Naive thymus-derived CD4-positive, alpha-beta T cell (primary cell): ENCODE measurements around the gene CXCL13. TPM values are rescaled to one million over a fixed set of nuclear protein-coding genes. Genes with fewer than 3 reads are reported as not detected.
A peak's percentile ranks its signal among the peaks of the same experiment; 100 is the strongest.

Experiments used
- ATAC-seq: fragments of 150-1000 bp; cut with Tn5 transposase; 2 replicates; pipeline ENCODE4 v1.10.0; 2021; ENCODE audit warnings: mild to moderate bottlenecking, moderate library complexity
- CTCF ChIA-PET: fragments of 350-600 bp; sonication (Branson Sonifier 250); formaldehyde crosslinking; loops from one replicate; lab custom pipeline; 2021; ENCODE audit warnings: antibody characterized with exemption; lab: Charles Lee
- POLR2A ChIA-PET: fragments of 350-600 bp; sonication (Branson Sonifier 250); formaldehyde crosslinking; loops from one replicate; lab custom pipeline; 2021; ENCODE audit warnings: antibody characterized with exemption, inconsistent platforms; lab: Charles Lee
- DNase-seq, 9 donors: peaks; one replicate each; pipeline versions ENCODE4 v3.0.0 to v3.0.0-alpha.2; 2020 to 2022; ENCODE audit warnings: mixed read lengths in 1 of 9
- H3K27ac ChIP-seq: one replicate; pipeline ENCODE4 v1.7.0; 2013; ENCODE audit warnings: mild to moderate bottlenecking, low read depth, low read length, moderate library complexity
- H3K27me3 ChIP-seq, 2 donors: one replicate each; pipeline ENCODE4 v1.7.0; 2013; ENCODE audit warnings: low read length in 2 of 2, mild to moderate bottlenecking in 2 of 2, moderate library complexity in 2 of 2; ENCODE audit not compliant: control insufficient read depth in 2 of 2, insufficient read depth in 2 of 2
- H3K36me3 ChIP-seq, 3 experiments: 1 replicate in 2 of 3; 2 replicates in 1 of 3; pipeline ENCODE4 v1.7.0; 2013; ENCODE audit warnings: low read length in 3 of 3, mild to moderate bottlenecking in 3 of 3, moderate library complexity in 1 of 3; ENCODE audit not compliant: insufficient read depth in 3 of 3, control insufficient read depth in 2 of 3
- H3K4me1 ChIP-seq, 2 donors: one replicate each; pipeline ENCODE4 v1.7.0; 2013; ENCODE audit warnings: low read length in 2 of 2, mild to moderate bottlenecking in 2 of 2, moderate library complexity in 1 of 2; ENCODE audit not compliant: control insufficient read depth in 2 of 2, insufficient read depth in 2 of 2
- H3K4me3 ChIP-seq: 2 replicates; pipeline ENCODE4 v1.7.0; 2013; ENCODE audit warnings: mild to moderate bottlenecking, low read length
- H3K9me3 ChIP-seq, 3 experiments: 1 replicate in 2 of 3; 2 replicates in 1 of 3; pipeline ENCODE4 v1.7.0; 2013; ENCODE audit warnings: low read length in 3 of 3; ENCODE audit not compliant: control insufficient read depth in 2 of 3
- H3K27ac Mint-ChIP-seq, 9 donors: one replicate each; pipeline ENCODE4 v1.8.0; 2020 to 2022; ENCODE audit warnings: mixed read lengths in 9 of 9, mild to moderate bottlenecking in 8 of 9, moderate library complexity in 5 of 9, inconsistent platforms in 2 of 9
- H3K27me3 Mint-ChIP-seq, 5 donors: one replicate each; pipeline ENCODE4 v1.8.0; 2021 to 2022; ENCODE audit warnings: mixed read lengths in 5 of 5, mild to moderate bottlenecking in 1 of 5
- H3K36me3 Mint-ChIP-seq, 5 donors: one replicate each; pipeline ENCODE4 v1.8.0; 2020 to 2022; ENCODE audit warnings: mixed read lengths in 5 of 5, mild to moderate bottlenecking in 3 of 5, inconsistent platforms in 1 of 5
- H3K4me1 Mint-ChIP-seq, 7 donors: one replicate each; pipeline ENCODE4 v1.8.0; 2020 to 2022; ENCODE audit warnings: mixed read lengths in 7 of 7, mild to moderate bottlenecking in 3 of 7, inconsistent platforms in 1 of 7
- H3K4me3 Mint-ChIP-seq, 10 donors: one replicate each; pipeline ENCODE4 v1.8.0; 2020 to 2022; ENCODE audit warnings: mild to moderate bottlenecking in 10 of 10, mixed read lengths in 10 of 10, moderate library complexity in 6 of 10, inconsistent platforms in 2 of 10
- H3K9me3 Mint-ChIP-seq, 11 donors: one replicate each; pipeline ENCODE4 v1.8.0; 2020 to 2022; ENCODE audit warnings: mixed read lengths in 11 of 11, mild to moderate bottlenecking in 4 of 11, inconsistent platforms in 1 of 11, moderate library complexity in 1 of 11
- intact Hi-C, 2 donors: fragments of 100-400 bp; cut with micrococcal nuclease; formaldehyde crosslinking; loops; one replicate each; pipeline ENCODE4 v1.15.1; 2023
- polyA plus RNA-seq, 2 donors: library from polyadenylated mRNA; unstranded; fragments of 300-500 nt; fragmentation: Illumina TruSeq; gene quantifications; one replicate each; pipeline ENCODE4 v1.2.3, GENCODE V29; 2021
- total RNA-seq, 6 experiments: library from RNA in 5 of 6; stranded (reverse) in 5 of 6; gene quantifications; 1 replicate in 5 of 6; 2 replicates in 1 of 6; pipeline ENCODE4 v1.2.3 and lab custom pipeline; 2021 to 2026

Gene CXCL13
- total and polyA plus RNA-seq, 7 experiments from 2014 or later, result 0.56 TPM; not detected in 6

DNA sequence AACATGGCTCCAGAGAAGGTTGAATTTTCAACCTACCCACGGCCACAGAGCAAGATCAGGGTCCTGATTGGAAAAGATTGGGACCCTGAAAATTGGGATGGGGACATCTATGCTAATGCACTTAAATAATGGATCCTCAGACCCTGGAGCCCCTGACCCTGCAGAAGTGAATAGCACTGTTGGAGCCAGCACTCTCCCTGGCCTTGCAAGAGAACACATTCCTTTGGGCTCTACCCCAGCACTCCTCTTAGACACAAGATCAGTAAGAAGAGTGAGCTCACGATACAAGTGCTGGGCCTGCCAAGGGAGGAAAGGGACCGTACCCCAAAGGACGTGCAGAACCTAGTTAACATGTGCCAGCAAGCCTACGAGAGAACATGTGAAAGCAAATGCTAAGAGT is 19.9 kb downstream of the CXCL13 start:
- ATAC-seq (no peak), DNase-seq (no peak)
- no peaks in the 10 kb centered on the region for H3K36me3 Mint-ChIP-seq
- CTCF ChIA-PET, result no interaction called here
- H3K36me3 ChIP-seq, result no peaks in the 10 kb centered on the region
- H3K27ac ChIP-seq, result no peak overlapping the region
- peaks cover 0 to 11% (median 4%) of the 10 kb centered on the region in 5 donors for H3K27me3 Mint-ChIP-seq
- H3K27ac Mint-ChIP-seq, result no peak overlapping the region
- H3K9me3 ChIP-seq, result no peaks in the 10 kb centered on the region
- POLR2A ChIA-PET, result interaction anchor here (0.5 kb wide), 1 partner anchor 16 kb away, joined by 3 read pairs; no protein-coding TSS in a partner anchor
- peaks cover 3 to 15% (median 7%) of the 10 kb centered on the region in 7 donors for H3K4me1 Mint-ChIP-seq
- H3K4me1 ChIP-seq, result peaks cover 0 to 5% of the 10 kb centered on the region in 2 donors
- H3K4me3 ChIP-seq, result no peak overlapping the region
- H3K4me3 Mint-ChIP-seq, result no peak overlapping the region
- intact Hi-C loops, result loop anchor here in 1 of 2 donors (10.0 kb wide), 1 partner anchor 1959 kb away; no protein-coding TSS in a partner anchor
- H3K27me3 ChIP-seq, result no peaks in the 10 kb centered on the region
- H3K9me3 Mint-ChIP-seq, result no peaks in the 10 kb centered on the region

DNA sequence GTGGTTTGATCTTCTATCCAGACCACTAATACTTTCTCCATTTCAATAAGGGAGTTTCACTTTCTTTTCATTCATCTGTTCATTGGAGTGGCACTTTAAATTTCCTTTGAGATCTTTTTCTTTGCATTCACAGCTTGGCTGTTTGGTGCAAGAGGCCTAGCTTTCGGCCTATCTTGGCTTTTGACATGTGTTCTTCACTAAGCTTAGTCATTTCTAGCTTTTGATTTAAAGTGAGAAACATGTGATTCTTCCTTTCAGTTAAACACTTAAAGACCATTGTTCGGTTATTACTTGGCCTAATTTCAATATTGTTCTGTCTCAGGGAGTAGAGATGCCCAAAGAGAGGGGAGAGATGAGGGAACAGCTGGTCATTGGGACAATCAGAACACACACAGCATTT is 24.3 kb downstream of the CXCL13 start:
- Mint-ChIP-seq H3K4me1 (peaks cover 3 to 17% (median 7%) of the 10 kb centered on the region in 7 donors), H3K27ac (peak overlapping the region in 4 of 9 donors; percentile 3 to 37 (median 18)), H3K4me3 (peak overlapping the region in 5 of 10 donors; percentile 2 to 45 (median 32)), H3K9me3 (peaks cover 0 to 6% (median 0%) of the 10 kb centered on the region in 11 donors), H3K27me3 (no peaks in the 10 kb centered on the region), H3K36me3 (no peaks in the 10 kb centered on the region)
- H3K27ac ChIP-seq, result no peak overlapping the region
- intact Hi-C loops, result loop anchor here in 1 of 2 donors (10.0 kb wide), 1 partner anchor 1955 kb away; no protein-coding TSS in a partner anchor
- DNase-seq (no peak), ATAC-seq (no peak)
- peaks cover 0 to 5% of the 10 kb centered on the region in 2 donors for H3K4me1 ChIP-seq
- POLR2A ChIA-PET, result no interaction called here
- H3K27me3 ChIP-seq, result no peaks in the 10 kb centered on the region
- no peak overlapping the region for H3K4me3 ChIP-seq
- CTCF ChIA-PET, result no interaction called here
- H3K9me3 ChIP-seq, result no peaks in the 10 kb centered on the region
- no peaks in the 10 kb centered on the region for H3K36me3 ChIP-seq

DNA sequence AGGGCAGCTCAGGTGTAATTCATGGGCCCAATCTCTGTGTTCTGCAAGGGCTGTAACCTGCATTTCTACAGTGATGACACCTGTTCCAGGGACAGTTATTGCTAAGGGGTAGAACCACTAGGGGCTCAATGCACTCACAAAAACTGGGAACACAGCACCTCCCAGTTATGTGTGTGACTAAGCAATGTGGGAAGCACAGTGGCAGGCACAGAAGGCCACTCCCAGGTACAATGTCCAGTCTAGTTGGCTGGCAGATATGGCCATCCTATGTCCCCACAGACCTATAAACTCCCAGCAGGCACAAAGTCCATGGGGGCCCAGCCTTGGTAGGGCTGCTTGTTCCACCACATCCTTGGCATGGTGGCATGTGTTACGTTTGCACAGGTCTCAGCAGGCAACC is 25.7 kb downstream of the CXCL13 start:
- ChIA-PET POLR2A (no interaction called here), CTCF (no interaction called here)
- H3K27ac Mint-ChIP-seq, result no peak overlapping the region
- no peak for DNase-seq
- intact Hi-C loops, result no loop called here
- Histone ChIP-seq H3K27ac (no peak overlapping the region), H3K36me3 (no peaks in the 10 kb centered on the region), H3K27me3 (no peaks in the 10 kb centered on the region), H3K4me3 (no peak overlapping the region), H3K4me1 (peaks cover 0 to 5% of the 10 kb centered on the region in 2 donors), H3K9me3 (no peaks in the 10 kb centered on the region)
- ATAC-seq, result no peak
- H3K27me3 Mint-ChIP-seq, result no peaks in the 10 kb centered on the region
- no peak overlapping the region for H3K4me3 Mint-ChIP-seq
- H3K9me3 Mint-ChIP-seq, result peaks cover 0 to 8% (median 0%) of the 10 kb centered on the region in 11 donors
- H3K4me1 Mint-ChIP-seq, result peaks cover 3 to 17% (median 7%) of the 10 kb centered on the region in 7 donors
- no peaks in the 10 kb centered on the region for H3K36me3 Mint-ChIP-seq

DNA sequence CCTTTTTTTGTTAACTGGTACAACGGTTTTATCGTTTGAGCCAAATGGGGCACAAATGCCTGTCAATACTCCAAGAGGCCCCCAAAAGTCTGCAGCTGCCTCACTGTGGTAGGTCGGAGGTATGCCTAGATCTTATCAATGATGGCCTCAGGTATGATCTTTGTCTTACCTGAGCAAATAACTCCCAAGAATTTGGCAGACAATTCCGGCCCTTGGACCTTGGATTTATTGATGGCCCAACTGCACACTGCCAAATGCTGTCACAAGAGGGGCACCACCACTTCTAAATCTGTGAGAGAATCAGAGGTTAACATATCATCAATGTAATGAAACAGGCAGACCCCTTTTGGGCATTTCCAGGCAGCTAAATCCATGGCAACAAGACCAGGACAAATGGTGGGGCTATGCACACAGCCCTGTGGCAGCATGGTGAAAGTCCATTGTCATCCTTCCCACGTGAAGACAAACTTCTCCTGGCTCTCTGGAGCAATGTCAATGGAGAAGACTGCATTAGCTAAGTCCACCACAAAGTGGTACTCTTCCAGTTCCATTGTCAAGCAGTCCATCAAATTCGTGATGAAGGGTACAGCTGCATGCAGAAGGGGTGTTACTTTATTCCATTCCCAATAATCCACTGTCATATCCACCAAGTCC is 28.6 kb downstream of the CXCL13 start:
- no peak overlapping the region for H3K27ac Mint-ChIP-seq
- peaks cover 0 to 2% (median 0%) of the 10 kb centered on the region in 5 donors for H3K36me3 Mint-ChIP-seq
- peaks cover 0 to 21% (median 1%) of the 10 kb centered on the region in 11 donors for H3K9me3 Mint-ChIP-seq
- Histone ChIP-seq H3K4me1 (peaks cover 0 to 5% of the 10 kb centered on the region in 2 donors), H3K4me3 (no peak overlapping the region), H3K36me3 (no peaks in the 10 kb centered on the region), H3K9me3 (no peaks in the 10 kb centered on the region), H3K27ac (no peak overlapping the region), H3K27me3 (no peaks in the 10 kb centered on the region)
- no peak for ATAC-seq
- no peak for DNase-seq
- CTCF ChIA-PET, result no interaction called here
- peaks cover 3 to 19% (median 7%) of the 10 kb centered on the region in 7 donors for H3K4me1 Mint-ChIP-seq
- H3K4me3 Mint-ChIP-seq, result no peak overlapping the region
- POLR2A ChIA-PET, result no interaction called here
- intact Hi-C loops, result no loop called here
- peaks cover 0 to 3% (median 0%) of the 10 kb centered on the region in 5 donors for H3K27me3 Mint-ChIP-seq

DNA sequence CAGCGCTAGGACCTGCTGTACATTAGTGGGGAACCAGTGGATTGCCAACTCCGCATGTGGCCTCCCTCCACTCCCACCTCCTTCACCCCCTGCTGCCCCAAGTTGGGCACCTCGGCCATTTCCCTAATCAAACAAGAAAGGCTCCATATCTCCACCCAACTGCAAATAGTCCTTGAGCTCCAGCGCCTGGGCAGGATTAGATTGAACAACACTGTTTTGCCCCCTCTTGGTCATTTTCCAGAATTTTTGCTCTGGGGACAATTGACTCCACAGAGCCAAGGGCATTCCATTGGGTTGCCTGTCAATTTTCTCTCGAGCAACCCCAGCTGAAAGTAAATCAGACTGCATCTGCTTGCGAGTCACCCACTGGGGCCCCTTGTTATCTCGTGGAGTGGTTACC is 29.6 kb downstream of the CXCL13 start:
- H3K9me3 Mint-ChIP-seq, result peaks cover 0 to 21% (median 1%) of the 10 kb centered on the region in 11 donors

DNA sequence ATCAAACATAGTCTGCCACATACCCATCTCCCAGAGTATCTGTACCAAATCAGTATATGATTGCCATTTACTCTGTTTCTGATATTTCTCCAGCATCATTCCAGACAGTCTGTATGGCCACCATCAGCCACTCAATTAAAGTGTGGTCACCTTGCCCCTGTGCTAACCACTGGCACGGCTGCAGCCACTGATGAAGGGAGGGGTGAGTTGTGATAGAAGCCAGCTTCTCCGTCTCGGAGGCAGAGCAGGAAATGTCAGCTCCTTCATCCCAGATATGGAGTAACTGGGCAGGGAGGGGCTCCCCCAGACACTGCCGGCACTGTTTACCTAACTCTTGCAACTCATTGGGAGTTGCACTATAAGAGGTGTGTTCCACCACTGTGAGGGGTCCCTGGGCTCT is 30.3 kb downstream of the CXCL13 start:
- DNase-seq, result no peak
- intact Hi-C loops, result no loop called here
- ChIA-PET CTCF (no interaction called here), POLR2A (no interaction called here)
- H3K9me3 ChIP-seq, result no peaks in the 10 kb centered on the region
- Mint-ChIP-seq H3K36me3 (peaks cover 0 to 2% (median 0%) of the 10 kb centered on the region in 5 donors), H3K9me3 (peaks cover 0 to 21% (median 1%) of the 10 kb centered on the region in 11 donors), H3K27ac (no peak overlapping the region), H3K4me1 (peaks cover 0 to 5% (median 0%) of the 10 kb centered on the region in 7 donors), H3K4me3 (no peak overlapping the region), H3K27me3 (peaks cover 0 to 6% (median 0%) of the 10 kb centered on the region in 5 donors)
- no peak overlapping the region for H3K27ac ChIP-seq
- no peaks in the 10 kb centered on the region for H3K36me3 ChIP-seq
- ATAC-seq, result no peak
- H3K27me3 ChIP-seq, result no peaks in the 10 kb centered on the region
- H3K4me1 ChIP-seq, result no peaks in the 10 kb centered on the region
- H3K4me3 ChIP-seq, result no peak overlapping the region

More for the DNA sequence above, 29.6 kb downstream of the CXCL13 start:
- H3K9me3 ChIP-seq, result no peaks in the 10 kb centered on the region
- no peak overlapping the region for H3K27ac ChIP-seq
- no peak overlapping the region for H3K27ac Mint-ChIP-seq
- ATAC-seq (no peak), DNase-seq (no peak)
- H3K4me1 Mint-ChIP-seq, result peaks cover 0 to 10% (median under 1%) of the 10 kb centered on the region in 7 donors
- no peaks in the 10 kb centered on the region for H3K36me3 ChIP-seq
- H3K4me1 ChIP-seq, result no peaks in the 10 kb centered on the region
- ChIA-PET POLR2A (no interaction called here), CTCF (no interaction called here)
- no peak overlapping the region for H3K4me3 ChIP-seq
- H3K27me3 Mint-ChIP-seq, result peaks cover 0 to 4% (median 0%) of the 10 kb centered on the region in 5 donors
- H3K36me3 Mint-ChIP-seq, result peaks cover 0 to 2% (median 0%) of the 10 kb centered on the region in 5 donors
- H3K4me3 Mint-ChIP-seq, result no peak overlapping the region
- no peaks in the 10 kb centered on the region for H3K27me3 ChIP-seq
- intact Hi-C loops, result no loop called here
